Activated CD4-positive, alpha-beta T cell treated with anti-CD3 and anti-CD28 coated beads, Interleukin-2, amount 50 U/mL, for 1 hour (primary cell): Measurements from ENCODE around the gene ZXDC.

Experiments
- DNase-seq: peaks from one replicate; pipeline ENCODE4 v3.0.0-alpha.2; 2020

The ZXDC gene

GRCh38 chr3:126511291-126511690, 35.6 kb upstream of the ZXDC start:
- DNase-seq, result no peak

DNA sequence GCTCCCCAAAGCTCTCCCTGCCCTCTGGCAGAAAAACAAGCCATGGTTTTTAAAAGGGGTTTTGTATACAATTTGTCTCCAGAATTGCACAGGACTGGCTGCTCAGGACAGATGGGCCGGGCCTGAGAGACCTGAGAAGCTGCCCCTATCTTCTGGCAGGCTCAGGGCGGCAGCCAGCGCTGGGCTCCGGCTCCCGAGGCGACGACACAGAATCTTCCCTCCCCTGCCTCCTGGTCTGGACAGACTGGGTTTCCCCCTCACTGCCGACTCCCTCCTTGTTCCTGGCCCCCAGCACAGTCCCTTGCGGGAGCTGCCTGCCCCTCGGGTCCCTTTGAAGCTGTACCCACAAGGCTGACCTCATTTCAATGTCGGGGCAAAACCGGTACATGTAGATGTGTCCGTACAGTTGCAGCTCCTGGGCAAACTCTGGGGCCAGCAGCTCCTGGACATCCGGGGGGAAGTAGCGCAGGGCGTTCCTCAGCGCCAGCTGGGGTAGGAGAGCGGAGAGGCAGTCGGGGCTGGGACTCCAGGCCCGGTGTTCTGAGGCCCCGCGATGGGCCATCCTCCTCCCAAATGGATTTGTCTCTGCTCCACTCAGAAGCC, 34.7 kb upstream of the ZXDC start:
- DNase-seq, result no peak

DNA sequence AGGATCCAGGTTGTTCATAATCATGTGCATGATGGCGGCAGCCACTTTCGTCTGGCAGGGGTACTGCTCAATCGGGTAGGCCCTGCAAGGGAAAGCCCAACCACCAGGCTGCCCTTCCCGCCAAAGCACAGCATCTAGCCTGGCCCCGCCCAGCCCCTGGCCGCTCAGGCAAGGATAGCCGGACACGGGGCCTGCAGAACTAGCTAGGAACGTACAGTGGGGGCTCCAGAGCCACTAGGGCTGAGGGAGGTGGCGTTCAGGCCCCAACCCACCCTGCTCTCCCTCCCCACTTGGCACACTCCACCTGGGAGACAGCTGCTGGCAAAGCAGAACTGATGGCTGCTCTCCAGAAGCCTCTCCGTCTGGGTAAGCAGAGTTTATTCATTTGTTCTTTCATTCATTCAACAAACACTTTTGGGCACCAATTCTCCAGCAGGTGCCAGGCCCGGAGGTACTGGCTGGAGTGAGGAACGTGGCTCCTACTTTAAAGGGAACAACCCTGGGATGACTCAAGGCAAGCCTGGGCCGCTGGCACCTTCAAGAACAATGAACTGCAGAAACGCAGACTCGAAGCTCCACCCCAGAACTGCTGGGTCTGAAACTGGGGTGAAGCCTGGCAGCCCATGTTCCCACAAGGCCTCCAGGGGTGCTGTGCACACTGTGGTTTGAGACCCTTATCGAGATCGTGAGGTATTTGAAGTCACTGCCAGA, 34.1 kb upstream of the ZXDC start:
- no peak for DNase-seq

- DNase-seq, result no peak
These were observed 32.9 kb upstream of the ZXDC start for GRCh38 chr3:126508564-126508964.

DNA sequence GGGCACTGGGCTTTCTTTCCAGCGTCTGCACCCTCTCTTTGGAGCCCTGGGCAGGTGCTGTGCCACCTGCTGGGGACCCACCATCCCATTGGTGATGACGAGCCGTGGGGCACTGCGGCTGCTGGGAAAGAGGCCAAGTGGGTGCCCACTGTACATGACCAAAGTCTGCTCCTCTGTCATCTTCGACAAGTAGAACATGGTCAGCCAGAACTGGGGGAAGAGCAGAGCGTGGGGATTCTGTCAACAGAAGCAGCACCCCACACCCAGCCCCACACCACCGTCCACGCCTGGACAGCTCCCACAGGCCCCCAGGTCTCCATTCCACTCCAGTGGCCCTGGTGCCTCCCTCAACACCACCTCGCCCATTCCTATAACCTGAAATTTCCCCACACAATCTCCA, 32.2 kb upstream of the ZXDC start:
- DNase-seq, result no peak

DNA sequence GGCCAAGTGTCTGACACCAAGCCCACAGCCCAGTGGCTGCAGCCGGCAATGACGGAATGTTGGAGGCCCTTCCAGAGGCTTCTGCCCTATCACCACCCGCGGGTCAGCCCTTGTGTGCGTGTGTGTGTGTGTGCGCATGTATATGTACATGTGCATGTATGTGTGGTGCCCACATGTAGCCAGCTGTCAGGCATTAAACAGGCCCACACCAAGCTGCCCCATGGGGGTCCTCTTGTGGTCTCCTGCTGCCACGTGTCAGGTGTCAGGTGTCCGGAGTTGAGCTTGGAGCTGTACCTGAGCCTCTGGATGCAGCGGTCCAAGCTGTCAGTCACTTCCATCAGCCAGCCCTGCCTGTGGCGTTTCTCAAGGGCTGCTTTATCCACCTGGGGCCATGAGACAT, 28.0 kb upstream of the ZXDC start:
- no peak for DNase-seq

DNA sequence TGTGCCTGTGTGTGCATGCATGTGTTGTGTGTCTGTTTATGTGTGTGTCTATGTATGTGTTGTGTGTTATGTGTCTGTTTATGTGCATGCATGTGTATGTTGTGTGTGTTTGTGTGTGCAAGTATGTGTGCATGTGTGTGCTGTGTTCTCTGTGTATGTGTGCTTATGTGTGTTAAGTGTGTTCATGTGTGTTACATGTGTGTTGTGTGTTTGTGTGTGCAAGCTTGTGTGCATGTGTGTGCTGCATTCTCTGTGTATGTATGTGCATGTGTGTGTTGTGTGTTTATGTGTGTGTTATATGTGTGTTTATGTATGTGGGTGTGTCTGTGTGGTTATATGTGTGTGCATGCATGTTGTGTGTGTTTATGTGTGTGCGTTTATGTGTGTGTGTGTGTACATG, 27.0 kb upstream of the ZXDC start:
- DNase-seq, result no peak

- no peak for DNase-seq
These were observed 26.0 kb upstream of the ZXDC start for GRCh38 chr3:126501736-126502135.

DNA sequence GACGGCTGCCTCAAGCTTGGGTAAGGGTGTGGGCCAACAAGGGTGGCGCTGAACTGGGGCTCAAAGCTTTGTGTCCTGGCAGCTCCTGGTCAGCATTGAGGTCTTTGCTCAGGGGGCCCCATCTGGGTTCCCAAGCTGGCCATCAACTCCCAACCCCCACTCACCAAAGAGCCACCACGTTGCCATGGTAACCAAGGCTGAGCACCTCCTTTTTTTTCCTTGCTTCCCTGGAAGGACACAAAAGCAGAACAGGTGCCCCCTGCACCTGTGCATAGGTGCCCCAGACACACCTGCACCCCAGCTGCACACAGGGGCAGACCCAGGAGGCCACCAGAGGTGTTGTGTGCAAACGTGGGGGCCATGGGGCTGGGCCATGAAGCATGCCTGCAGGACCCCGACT, 25.4 kb upstream of the ZXDC start:
- DNase-seq, result no peak

DNA sequence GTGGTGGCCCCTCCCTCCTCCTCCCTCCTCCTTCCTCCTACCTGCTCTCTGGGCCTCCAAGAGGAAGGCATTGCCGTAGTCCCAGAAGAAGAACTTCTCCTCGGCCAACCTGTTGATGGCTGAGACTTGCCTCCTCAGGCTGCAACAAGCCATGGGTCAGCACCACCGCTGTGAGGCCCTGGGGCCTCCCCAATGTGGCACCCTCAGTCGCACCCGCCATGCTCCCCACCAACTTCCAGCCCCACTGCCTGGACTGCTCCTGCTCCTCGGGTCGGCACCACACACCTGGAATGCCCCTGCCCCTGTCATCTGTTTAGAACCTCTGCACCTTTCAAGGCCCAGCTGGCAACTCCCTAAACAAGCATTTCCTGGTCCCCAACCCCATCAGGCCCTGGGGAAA, 24.3 kb upstream of the ZXDC start:
- no peak for DNase-seq

GRCh38 chr3:126499401-126499800, 23.7 kb upstream of the ZXDC start:
- no peak for DNase-seq

- DNase-seq, result no peak
These were observed 23.2 kb upstream of the ZXDC start for GRCh38 chr3:126498929-126499328.

DNA sequence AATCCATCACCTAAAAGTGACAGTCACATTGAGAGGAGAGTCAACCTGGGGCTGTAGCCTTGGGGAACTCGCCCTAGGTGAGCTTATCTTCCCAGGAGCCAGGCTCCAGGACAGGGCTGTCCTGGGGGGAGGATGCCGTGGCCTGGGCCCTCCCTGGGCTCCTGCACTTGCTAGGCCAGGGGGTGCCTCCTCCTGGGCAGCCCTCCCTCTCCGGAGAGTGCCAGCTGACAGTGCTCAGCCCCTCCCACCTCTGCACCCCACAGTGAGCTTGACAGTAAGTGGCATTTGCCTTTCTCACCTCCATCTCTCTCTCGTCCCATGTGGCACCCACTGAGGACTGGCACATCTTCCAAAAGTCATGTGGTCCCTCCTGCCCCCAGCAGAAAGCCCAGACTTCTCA, 22.8 kb upstream of the ZXDC start:
- DNase-seq, result no peak

DNA sequence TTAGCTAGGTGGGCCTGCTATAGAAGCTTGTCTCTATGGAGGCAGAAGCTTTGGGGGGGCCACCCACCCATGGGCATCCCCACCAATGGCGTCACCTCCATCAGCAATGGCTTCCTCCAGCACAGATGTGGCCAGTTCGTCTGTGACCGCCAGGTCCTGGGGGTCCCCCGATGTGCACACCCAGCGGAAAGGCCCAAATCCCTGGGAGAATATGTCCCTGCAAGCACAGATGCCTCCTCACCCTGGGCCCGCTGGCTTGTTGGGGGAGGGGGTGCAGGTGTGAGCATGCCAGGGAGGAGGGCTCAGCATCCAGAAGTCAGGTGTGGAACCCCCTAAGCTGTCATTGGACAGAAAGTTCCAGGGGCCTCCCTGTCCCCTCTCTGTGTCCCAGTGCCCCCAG, 22.3 kb upstream of the ZXDC start:
- DNase-seq, result no peak

- DNase-seq, result no peak
These were observed 21.5 kb upstream of the ZXDC start for GRCh38 chr3:126496894-126497850.

DNA sequence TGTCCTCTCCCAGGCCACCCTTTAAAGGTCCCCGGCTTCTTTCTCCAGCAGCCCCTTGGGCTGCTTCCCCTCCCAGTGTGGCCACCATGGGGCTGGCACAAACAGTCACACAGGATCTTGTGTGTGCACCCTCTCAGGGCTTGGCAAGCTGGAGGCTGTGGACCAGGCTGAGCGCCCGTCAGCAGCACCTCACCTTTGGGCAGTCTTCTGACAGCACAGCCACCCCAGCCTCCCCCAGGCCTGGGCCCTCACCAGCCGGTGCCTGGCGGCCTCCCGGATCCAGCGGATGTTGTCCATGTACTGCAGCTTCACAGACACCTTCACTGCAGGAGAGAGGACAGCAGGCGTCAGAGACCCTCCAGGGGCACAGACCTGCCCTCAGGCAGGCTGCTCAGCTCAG, 20.1 kb upstream of the ZXDC start:
- no peak for DNase-seq

GRCh38 chr3:126494970-126495230, 19.2 kb upstream of the ZXDC start:
- no peak for DNase-seq

GRCh38 chr3:126494204-126494969, 18.7 kb upstream of the ZXDC start:
- no peak for DNase-seq

DNA sequence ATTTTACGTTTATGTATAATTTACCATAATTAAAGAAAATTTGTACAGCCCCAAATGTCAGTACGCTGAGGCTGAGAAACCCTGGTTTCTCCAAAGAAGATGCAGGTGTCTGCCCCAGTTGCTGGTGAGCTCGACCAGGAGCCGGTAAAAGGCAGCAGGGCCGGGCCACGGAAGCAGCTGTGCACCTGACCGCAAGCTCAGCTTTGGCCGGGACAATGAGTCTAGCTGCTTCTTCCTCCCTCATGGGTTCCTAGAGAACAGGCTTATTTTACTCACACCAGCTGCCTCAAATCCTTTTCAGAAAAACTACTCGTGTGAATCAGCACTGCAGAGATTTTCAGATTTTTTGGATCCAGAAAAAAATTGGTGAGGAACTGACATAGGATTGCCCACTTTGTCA, 18.0 kb upstream of the ZXDC start:
- no peak for DNase-seq

DNA sequence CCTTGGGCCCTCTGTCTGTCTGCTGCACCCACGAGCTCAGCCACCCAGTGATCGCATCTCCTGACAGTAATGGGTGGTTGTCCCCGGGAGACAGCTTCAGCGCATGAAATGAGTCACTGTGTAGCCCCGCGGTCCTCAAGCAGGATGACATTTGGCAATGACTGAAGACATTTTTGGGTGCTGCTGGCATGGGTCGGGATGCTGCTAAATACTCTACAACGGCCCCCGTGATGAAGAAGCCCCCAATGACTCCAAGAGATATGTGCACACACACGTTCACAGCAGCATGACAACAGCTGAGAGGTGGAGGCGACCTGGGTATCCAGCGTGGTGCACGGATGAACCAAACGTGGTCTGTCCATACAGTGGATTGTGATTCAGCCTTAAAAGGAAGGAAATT, 17.4 kb upstream of the ZXDC start:
- no peak for DNase-seq

DNA sequence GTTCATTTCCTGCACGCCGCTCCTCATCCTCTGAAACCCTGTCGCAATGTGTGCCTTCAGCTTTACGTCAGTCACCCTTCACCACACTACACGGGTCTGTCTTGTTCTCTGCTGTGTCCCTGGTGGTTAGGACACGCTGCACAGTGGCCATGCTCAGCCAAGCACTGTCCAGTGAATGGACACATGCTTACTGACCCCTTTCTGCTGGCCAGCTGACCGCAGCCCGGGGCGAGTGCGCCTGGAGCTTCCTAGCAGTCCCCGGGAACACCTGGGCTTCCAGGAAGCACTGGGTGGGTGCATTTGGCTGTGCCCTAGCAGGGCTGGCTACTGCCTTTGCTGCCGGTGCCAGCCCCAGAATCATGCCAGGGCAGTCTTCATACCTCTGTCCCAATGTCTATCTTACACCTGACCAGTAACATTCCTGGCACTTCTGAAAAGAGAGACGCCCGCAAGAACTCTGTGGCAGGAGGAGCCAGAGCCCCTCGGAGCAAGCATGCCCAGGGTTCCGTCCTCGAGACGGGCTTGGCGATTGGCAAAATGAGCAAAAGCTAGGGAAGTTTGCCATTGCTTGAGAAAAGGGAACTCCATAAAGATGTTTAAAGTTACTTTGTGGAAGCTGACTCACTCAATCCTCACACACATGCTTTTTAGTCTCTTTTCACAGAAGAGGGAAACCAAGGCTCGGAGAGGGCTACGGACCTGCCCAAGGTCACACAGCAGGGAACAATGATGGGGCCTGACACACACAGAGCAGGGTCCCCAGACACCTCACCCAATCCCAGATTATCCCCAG, 15.7 kb upstream of the ZXDC start:
- no peak for DNase-seq

- DNase-seq, result no peak
These were observed 14.9 kb upstream of the ZXDC start for GRCh38 chr3:126490619-126491018.
